ENCODE measurements around the gene PDCD10.

PDCD10 gene

DNA sequence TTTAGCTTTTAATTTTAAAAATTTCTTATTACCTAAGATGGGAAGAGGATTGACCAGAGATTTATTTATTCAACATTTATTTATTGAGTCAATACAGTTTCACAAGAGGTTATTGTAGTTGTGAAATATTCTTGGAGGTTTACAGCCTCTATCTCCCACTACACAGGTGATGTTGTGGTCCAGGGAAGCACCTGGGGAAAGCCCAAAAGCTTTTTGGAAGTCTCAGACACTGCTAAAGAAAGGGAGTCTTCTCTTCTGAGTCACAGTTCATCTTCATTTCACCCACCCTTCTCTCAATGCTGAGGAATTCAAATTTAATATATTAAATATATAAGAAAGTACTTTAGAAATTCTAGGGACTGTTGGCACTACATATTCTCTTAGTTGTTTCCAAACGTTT lies 42.7 kb upstream of the PDCD10 start:
- H3K4me3 ChIP-seq (replicated peaks; ENCODE audit: insufficient read depth, low read length), result no peak overlapping the region
- no peak for DNase-seq (ENCODE audit: low read depth in 1 of 2, low spot score in 1 of 2)
- no peak overlapping the region for H3K27ac ChIP-seq (replicated peaks)
- TF ChIP-seq GABPA (IDR thresholded peaks at IDR 0.05; ENCODE audit: low read depth) (no peak), POLR2AphosphoS5 (IDR thresholded peaks at IDR 0.05; ENCODE audit: low read depth) (no peak), SPI1 (IDR thresholded peaks at IDR 0.05; ENCODE audit: borderline replicate concordance, low read depth) (no peak)
- TF ChIP-seq, protein P1, sequence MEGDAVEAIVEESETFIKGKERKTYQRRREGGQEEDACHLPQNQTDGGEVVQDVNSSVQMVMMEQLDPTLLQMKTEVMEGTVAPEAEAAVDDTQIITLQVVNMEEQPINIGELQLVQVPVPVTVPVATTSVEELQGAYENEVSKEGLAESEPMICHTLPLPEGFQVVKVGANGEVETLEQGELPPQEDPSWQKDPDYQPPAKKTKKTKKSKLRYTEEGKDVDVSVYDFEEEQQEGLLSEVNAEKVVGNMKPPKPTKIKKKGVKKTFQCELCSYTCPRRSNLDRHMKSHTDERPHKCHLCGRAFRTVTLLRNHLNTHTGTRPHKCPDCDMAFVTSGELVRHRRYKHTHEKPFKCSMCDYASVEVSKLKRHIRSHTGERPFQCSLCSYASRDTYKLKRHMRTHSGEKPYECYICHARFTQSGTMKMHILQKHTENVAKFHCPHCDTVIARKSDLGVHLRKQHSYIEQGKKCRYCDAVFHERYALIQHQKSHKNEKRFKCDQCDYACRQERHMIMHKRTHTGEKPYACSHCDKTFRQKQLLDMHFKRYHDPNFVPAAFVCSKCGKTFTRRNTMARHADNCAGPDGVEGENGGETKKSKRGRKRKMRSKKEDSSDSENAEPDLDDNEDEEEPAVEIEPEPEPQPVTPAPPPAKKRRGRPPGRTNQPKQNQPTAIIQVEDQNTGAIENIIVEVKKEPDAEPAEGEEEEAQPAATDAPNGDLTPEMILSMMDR (IDR thresholded peaks at IDR 0.05; ENCODE audit: insufficient read depth, low read length), result no peak
- TF ChIP-seq, protein P2, sequence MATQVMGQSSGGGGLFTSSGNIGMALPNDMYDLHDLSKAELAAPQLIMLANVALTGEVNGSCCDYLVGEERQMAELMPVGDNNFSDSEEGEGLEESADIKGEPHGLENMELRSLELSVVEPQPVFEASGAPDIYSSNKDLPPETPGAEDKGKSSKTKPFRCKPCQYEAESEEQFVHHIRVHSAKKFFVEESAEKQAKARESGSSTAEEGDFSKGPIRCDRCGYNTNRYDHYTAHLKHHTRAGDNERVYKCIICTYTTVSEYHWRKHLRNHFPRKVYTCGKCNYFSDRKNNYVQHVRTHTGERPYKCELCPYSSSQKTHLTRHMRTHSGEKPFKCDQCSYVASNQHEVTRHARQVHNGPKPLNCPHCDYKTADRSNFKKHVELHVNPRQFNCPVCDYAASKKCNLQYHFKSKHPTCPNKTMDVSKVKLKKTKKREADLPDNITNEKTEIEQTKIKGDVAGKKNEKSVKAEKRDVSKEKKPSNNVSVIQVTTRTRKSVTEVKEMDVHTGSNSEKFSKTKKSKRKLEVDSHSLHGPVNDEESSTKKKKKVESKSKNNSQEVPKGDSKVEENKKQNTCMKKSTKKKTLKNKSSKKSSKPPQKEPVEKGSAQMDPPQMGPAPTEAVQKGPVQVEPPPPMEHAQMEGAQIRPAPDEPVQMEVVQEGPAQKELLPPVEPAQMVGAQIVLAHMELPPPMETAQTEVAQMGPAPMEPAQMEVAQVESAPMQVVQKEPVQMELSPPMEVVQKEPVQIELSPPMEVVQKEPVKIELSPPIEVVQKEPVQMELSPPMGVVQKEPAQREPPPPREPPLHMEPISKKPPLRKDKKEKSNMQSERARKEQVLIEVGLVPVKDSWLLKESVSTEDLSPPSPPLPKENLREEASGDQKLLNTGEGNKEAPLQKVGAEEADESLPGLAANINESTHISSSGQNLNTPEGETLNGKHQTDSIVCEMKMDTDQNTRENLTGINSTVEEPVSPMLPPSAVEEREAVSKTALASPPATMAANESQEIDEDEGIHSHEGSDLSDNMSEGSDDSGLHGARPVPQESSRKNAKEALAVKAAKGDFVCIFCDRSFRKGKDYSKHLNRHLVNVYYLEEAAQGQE (IDR thresholded peaks at IDR 0.05; ENCODE audit: insufficient replicate concordance, low read depth), result no peak
- no peaks in the 10 kb centered on the region for H3K27me3 ChIP-seq (ENCODE audit: insufficient read depth, poor library complexity, severe bottlenecking)

DNA sequence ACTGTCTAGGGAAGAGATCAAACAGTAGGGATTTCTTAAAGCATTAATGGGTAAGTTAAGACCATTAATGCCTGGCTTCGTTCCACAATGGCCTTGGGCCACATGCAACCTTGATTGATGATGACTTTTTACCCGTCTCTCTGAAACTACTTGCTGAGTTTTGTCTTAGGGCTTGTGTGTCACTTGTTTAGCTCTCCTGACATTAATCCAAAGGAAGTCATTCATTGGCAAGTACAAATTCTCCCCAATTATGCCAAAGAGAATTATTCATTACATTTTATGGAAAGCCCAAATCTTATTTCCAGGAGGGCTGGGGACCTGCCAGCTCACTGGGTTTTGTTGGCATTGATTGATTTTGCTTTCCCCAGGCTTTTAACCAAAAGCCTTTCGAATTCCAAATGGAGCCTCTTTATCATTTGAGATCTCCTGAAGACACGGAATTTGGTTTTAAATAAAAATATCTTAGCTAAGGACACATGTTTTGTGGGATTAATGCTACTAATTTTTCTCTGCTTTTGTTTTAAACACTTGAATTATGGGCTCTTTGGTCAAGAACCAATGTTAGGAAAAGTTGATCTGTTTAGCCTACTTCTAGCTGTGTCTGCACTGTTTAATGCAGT lies 41.5 kb upstream of the PDCD10 start:
- H3K27me3 ChIP-seq (ENCODE audit: insufficient read depth, poor library complexity, severe bottlenecking), result no peaks in the 10 kb centered on the region
- no peak overlapping the region for H3K27ac ChIP-seq (replicated peaks)
- TF ChIP-seq POLR2AphosphoS5 (IDR thresholded peaks at IDR 0.05; ENCODE audit: low read depth) (no peak), GABPA (IDR thresholded peaks at IDR 0.05; ENCODE audit: low read depth) (no peak), SPI1 (IDR thresholded peaks at IDR 0.05; ENCODE audit: borderline replicate concordance, low read depth) (no peak)
- TF ChIP-seq, protein P1 (IDR thresholded peaks at IDR 0.05; ENCODE audit: insufficient read depth, low read length), result no peak
- TF ChIP-seq, protein P2 (IDR thresholded peaks at IDR 0.05; ENCODE audit: insufficient replicate concordance, low read depth), result no peak
- DNase-seq (ENCODE audit: low read depth in 1 of 2, low spot score in 1 of 2), result no peak
- no peak overlapping the region for H3K4me3 ChIP-seq (replicated peaks; ENCODE audit: insufficient read depth, low read length)

DNA sequence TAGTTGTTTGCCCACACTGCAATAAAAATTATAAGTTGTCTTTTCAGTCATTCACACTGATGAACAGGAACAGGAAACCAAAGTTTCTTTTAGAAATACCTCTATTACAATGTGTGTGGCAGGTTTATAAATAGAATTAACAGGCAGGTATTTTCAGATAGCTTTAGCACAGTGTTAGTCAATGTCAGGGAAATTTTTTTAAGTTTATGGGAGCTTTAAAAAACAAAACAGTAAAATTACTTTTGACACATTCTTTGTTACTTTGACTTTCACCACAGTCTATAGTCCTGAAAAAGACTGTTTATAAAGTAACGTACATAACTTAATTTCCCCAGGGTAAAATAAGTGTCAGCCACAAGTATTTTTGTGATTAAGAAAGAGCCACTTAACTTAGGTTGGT lies 38.9 kb upstream of the PDCD10 start:
- no peak overlapping the region for H3K27ac ChIP-seq (replicated peaks)
- H3K4me3 ChIP-seq (replicated peaks; ENCODE audit: insufficient read depth, low read length), result no peak overlapping the region
- no peaks in the 10 kb centered on the region for H3K27me3 ChIP-seq (ENCODE audit: insufficient read depth, poor library complexity, severe bottlenecking)
- DNase-seq (ENCODE audit: low read depth in 1 of 2, low spot score in 1 of 2), result no peak
- TF ChIP-seq SPI1 (IDR thresholded peaks at IDR 0.05; ENCODE audit: borderline replicate concordance, low read depth) (no peak), POLR2AphosphoS5 (IDR thresholded peaks at IDR 0.05; ENCODE audit: low read depth) (no peak), GABPA (IDR thresholded peaks at IDR 0.05; ENCODE audit: low read depth) (no peak)
- TF ChIP-seq, protein P2 (IDR thresholded peaks at IDR 0.05; ENCODE audit: insufficient replicate concordance, low read depth), result no peak
- TF ChIP-seq, protein P1 (IDR thresholded peaks at IDR 0.05; ENCODE audit: insufficient read depth, low read length), result no peak

All from HL-60 (cell line).